RCC 7860 (cell line): ENCODE results near the gene SLAMF1.
A peak's percentile ranks its signal among the peaks of the same experiment; 100 is the strongest.
"Not testable (repeated sequence)": the region's sequence is repeated elsewhere in the genome, so short reads cannot be mapped to it uniquely, and the experiment has no call there.

ENCODE experiments used
- DNase-seq: peaks from one replicate; pipeline ENCODE4 v3.0.0-alpha.2; 2015; ENCODE audit warnings: low spot score
- FAIRE-seq: peaks from 2 replicates; lab custom pipeline; 2012; peaks lifted over from hg19 to GRCh38; lab: Jason Lieb, UNC

The SLAMF1 gene, protein sequence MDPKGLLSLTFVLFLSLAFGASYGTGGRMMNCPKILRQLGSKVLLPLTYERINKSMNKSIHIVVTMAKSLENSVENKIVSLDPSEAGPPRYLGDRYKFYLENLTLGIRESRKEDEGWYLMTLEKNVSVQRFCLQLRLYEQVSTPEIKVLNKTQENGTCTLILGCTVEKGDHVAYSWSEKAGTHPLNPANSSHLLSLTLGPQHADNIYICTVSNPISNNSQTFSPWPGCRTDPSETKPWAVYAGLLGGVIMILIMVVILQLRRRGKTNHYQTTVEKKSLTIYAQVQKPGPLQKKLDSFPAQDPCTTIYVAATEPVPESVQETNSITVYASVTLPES

DNA sequence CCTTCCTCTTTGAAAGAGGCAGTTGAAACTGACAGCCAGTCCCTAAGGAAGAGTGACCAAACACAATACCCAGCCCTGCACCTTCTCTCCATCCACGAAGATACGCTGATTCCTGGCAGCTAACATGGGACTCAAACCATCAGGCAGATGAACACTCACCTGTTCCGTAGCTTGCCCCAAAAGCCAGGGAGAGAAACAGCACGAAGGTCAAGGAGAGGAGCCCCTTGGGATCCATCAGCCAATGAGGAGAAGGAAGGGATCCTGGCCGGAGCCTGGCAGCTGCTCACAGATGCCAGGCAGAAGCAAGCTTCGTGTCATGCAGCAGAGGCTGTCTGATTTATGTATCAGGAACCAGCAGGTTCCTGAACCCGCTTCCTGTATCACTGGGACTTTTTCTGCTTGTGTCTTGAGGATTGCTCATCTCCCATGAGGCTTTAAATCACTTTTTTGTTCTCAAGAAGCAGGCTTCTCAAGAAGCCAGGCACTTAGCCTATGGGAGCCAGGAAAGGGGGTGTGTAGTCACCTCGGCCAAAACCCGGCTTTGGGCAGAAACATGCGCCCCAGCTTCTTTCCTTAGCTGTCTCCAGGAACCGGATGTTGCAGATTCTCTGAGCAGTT is at the start of gene SLAMF1:
SLAMF1 (minus strand) TSS at position 334 of the 618 bp plus-strand sequence; CDS start at position 235, 99 bp downstream.
- FAIRE-seq (no peak), DNase-seq (no peak)

DNA sequence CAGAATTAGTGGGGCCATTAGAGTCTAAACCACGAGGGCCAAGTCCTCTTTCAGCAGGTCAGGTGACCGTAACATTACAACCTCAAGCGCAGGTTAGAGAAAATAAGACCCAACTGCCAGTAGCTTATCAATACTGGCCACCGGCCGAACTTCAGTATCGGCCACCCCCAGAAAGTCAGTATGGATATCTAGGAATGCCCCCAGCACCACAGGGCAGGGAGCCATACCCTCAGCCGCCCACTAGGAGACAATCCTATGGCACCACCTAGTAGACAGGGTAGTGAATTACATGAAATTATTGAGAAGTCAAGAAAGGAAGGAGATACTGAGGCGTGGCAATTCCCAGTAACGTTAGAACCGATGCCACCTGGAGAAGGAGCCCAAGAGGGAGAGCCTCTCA is 45.5 kb upstream of the SLAMF1 start:
- not testable (repeated sequence) for DNase-seq

GRCh38 chr1:160685266-160685665 is 38.4 kb upstream of the SLAMF1 start:
- FAIRE-seq = no peak

More for the DNA sequence above, 45.5 kb upstream of the SLAMF1 start:
- FAIRE-seq = not testable (repeated sequence)

DNA sequence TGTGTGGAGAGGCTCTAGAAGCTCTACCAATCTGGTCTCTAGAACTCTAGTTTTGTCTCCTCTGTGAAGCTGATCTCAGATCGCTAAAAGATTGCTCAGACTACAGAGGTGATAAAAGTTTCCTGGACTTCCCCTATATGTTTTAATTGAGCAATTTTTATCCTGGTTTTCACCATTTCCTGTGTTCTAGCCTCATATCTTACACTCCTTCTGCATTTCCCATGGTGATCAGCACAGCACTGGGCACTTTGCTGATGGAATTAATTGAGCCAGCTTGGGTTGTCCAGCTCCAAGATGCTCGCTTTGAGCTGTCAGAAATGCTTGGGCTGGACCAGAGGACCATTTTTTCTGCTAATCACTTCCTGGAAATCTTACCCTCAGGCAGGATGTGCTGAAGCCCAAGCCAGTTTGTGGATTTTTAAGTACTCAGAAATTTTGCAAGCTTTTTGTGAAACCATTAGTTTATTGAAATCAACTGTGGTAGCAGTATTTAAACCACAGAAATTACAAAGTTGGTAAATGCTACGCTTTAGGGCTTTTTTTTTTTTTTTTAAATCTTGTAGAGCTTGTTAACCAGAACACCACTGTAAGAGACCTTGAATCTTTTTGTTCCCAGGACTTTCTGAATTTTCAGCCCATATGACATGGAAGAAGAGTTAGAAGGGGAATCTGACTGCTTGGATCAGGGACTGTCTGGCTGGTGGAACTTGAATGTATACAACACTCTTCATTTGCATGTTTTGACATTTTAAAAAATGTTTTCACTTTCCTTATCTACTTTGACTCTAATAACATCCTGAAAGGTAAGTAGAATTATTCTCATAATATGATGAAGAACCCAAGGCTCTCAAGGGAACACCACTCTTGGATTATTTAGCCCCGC is 36.4 kb upstream of the SLAMF1 start:
- DNase-seq = no peak
- no peak for FAIRE-seq

More at GRCh38 chr1:160685266-160685665, 38.4 kb upstream of the SLAMF1 start:
- DNase-seq = no peak

GRCh38 chr1:160681891-160682140 is 35.0 kb upstream of the SLAMF1 start:
- FAIRE-seq = no peak
- no peak for DNase-seq

DNA sequence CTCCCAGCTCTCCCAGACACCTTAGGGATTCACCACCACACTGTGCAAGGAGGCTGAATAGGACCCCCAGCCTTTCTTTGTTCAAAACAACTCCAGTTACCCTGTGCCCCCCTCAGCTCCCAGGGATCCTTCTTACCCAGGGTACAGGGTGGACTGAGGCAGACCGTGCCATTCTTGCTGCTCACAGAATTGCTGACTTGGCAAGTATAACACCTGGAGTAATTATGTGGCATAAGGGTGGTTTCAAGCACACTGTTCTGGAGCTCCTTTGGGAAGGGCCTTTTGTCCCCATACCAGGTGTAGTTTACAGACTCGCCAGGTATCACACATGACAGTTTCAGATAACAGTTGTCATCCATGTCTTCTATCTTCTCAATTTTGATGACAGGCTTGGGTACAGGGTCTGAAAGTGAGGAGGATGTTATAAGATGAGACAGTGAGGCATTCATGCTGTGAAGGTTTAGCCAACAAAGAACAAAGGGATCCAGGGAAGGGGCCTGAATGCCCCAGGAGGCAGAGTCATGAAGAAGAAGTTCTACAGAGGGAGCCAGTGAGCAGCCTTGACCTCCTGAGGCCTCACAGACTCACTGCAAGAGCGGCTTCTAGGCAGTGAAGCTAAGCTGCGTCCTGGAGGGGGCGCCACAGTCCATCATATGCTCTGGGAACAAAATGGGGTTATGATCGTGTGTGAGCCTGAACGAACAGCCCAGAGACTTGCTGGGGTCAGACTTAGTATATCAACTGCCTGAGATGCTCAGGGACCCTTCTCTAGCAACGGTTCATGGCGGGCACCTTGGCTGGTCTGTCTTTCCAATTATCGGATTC is 34.4 kb upstream of the SLAMF1 start:
- DNase-seq = no peak
- no peak for FAIRE-seq

- FAIRE-seq (no peak), DNase-seq (no peak)
Observed at GRCh38 chr1:160680399-160680798, 33.6 kb upstream of the SLAMF1 start.

GRCh38 chr1:160679893-160680292 is 33.0 kb upstream of the SLAMF1 start:
- DNase-seq (no peak), FAIRE-seq (no peak)

DNA sequence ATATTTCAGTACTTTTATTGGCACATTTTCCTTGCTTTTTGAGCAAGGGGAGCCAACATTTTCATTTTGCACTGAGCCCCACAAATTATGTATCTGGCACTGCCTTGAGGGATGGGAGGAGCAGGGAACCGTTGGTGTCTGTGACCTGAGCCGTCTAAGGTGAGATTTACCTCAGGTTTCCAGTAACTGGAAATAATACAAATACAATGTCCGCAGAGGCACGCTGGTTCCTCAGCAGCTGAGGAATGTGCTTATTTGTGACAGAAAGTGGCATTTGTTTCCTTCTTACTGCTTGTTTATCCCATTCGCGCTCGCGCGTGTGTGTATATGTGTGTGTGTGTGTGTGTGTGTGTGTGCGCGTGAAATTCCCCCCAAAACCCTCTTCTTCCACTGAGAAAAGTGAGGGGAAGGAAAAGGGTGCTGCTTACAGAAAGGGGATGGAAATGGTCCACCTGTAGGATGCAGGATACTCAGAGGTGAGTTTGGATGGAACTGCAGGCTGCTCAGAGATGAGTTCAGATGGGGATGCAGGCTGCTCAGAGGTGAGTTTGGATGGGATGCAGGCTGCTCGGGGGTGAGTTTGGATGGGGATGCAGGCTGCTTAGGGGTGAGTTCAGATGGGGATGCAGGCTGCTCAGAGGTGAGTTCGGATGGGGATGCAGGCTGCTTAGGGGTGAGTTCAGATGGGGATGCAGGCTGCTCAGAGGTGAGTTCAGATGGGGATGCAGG is 30.2 kb upstream of the SLAMF1 start:
- DNase-seq (no peak), FAIRE-seq (no peak)

- DNase-seq (peak; percentile 25), FAIRE-seq (no peak)
Observed at GRCh38 chr1:160675641-160676410, 29.0 kb upstream of the SLAMF1 start.

- FAIRE-seq (no peak), DNase-seq (no peak)
Observed at GRCh38 chr1:160674415-160674814, 27.6 kb upstream of the SLAMF1 start.

- no peak for FAIRE-seq
Observed at GRCh38 chr1:160672789-160673695, 26.2 kb upstream of the SLAMF1 start.

GRCh38 chr1:160671603-160672517 is 25.0 kb upstream of the SLAMF1 start:
- no peak for FAIRE-seq
- DNase-seq = no peak

More at GRCh38 chr1:160672789-160673695, 26.2 kb upstream of the SLAMF1 start:
- DNase-seq = no peak

DNA sequence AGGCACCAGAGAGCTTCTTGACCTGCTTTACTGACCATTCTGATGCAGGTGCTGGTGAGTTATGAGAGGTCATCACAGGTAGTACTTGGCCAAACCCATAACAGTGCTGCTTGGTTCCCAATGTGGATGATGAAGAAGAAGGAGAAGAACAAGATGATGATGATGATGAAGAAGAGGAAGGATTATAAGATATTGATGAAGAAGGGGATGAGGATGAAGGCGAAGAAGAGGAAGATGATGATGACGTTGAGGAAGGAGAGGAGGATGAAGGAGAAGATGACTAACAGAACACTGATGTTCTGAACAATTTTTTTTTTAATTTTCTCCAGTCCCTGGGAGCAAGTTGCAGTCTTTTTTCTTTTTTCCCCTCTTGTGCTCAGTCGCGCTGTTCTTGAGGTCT is 23.9 kb upstream of the SLAMF1 start:
- FAIRE-seq (no peak), DNase-seq (no peak)

- no peak for DNase-seq
- FAIRE-seq = no peak
Observed at GRCh38 chr1:160669802-160670201, 23.0 kb upstream of the SLAMF1 start.

DNA sequence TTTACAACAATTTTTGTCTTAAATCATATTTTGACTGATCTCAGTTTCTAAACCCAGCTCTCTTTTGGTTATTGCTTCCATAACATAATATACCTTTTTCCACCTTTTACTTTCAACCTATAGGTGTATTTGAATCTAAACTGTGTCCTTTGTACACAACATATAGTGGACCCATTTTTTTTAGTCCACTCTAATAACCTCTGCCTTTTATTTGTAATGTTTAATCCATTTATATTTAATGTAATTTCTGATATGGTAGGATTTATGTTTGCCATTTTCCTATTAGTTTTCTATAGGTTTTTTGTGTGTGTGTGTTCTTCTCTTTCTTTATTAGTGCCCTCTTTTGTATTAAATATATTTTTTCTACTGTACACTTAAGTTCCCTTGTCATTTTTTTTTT is 22.4 kb upstream of the SLAMF1 start:
- FAIRE-seq = no peak
- no peak for DNase-seq

GRCh38 chr1:160667896-160668295 is 21.1 kb upstream of the SLAMF1 start:
- FAIRE-seq (no peak), DNase-seq (no peak)
